ENCODE results near the gene PREX1. TPM values are rescaled to one million over a fixed set of nuclear protein-coding genes. Genes with fewer than 3 reads are reported as not detected.

PREX1 gene
- total RNA-seq, 1 donor = 57.4 TPM

DNA sequence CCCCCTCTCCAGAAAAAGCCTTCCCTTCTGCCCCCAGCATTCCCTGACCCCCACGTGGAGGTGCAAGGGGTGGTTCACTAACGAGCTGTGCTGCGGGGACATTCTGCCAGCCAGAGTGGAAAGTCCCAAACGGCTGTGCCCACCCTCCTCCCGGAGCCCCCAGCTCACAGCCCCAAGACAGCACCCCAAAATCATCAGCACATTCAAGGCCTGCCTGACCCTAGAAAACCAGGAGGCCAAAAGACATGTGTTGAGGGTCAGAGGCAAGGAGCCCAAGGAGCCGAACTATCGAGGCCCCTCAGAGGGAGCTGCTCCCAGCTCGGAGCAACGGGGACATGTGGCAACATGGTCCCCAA is 197.9 kb downstream of the PREX1 start:
- no peak for DNase-seq (ENCODE audit: low read depth)
- no peak overlapping the region for H3K4me3 ChIP-seq (ENCODE audit: low read depth, low read length)
- TF ChIP-seq, protein P1, sequence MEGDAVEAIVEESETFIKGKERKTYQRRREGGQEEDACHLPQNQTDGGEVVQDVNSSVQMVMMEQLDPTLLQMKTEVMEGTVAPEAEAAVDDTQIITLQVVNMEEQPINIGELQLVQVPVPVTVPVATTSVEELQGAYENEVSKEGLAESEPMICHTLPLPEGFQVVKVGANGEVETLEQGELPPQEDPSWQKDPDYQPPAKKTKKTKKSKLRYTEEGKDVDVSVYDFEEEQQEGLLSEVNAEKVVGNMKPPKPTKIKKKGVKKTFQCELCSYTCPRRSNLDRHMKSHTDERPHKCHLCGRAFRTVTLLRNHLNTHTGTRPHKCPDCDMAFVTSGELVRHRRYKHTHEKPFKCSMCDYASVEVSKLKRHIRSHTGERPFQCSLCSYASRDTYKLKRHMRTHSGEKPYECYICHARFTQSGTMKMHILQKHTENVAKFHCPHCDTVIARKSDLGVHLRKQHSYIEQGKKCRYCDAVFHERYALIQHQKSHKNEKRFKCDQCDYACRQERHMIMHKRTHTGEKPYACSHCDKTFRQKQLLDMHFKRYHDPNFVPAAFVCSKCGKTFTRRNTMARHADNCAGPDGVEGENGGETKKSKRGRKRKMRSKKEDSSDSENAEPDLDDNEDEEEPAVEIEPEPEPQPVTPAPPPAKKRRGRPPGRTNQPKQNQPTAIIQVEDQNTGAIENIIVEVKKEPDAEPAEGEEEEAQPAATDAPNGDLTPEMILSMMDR (IDR thresholded peaks at IDR 0.05; ENCODE audit: insufficient read depth, low read depth, low read length) = no peak

DNA sequence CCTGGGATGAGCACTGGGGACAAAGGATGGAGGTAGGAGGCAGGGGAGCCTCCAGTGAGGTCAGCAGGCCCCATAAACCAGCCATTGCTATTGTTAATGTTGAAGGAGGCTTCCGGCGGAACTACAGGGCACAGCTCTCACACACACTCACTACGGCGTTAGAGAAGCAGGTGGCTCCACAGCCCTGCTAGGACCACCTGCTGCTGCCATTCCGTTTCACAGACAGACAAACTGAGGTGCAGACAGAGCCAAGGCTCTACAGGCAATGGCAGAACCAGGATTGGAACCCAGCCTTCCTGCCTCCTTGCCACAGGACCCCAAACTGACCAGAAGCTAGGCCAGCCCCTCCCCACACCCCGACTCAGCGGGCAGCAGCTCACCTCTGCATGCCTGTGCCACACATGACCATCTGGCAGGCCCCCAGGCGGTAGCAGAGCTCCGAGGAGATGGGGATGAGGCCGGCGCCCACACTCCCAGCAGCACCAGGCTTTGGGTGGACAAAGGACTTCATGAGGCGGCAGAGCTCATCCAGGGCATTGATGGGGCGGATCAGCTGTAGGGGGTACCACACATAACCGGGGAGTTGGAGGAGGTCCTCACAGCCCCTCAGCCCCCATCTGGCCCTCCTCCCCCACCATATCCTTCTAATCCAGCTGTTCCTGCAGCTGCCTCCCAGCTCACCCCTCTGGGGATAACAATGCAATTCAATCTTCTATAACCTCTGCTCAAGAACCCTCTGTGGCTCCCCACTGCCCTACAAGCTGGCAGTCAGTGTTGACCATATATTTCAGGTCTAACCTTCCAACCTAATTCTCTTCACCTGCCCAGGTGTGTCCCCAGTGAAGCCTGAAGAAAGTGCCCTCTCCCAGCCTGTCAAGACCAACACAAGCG is 198.5 kb downstream of the PREX1 start:
- DNase-seq (ENCODE audit: low read depth) = no peak
- no peak overlapping the region for H3K4me3 ChIP-seq (ENCODE audit: low read depth, low read length)
- TF ChIP-seq, protein P1 (IDR thresholded peaks at IDR 0.05; ENCODE audit: insufficient read depth, low read depth, low read length) = no peak

DNA sequence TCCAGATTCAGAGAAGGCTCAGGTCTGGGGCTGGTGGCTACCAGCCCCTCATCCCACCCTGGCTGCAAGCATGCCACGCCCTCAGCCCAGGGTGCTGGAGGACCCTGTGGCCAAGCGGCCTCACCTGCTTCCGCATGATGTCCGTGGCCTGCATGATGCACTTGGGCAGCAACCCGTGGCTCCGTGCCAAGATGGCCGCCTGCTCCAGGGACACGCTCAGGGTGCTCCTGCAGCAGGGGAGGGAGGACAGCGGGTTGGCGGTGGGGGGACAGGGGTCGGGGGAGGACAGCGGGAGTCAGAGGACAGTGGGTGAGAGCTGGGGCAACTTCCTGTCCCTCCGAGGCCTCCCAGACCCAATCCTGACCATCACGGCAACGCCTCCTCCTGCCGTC is 200.1 kb downstream of the PREX1 start:
- DNase-seq (ENCODE audit: low read depth) = no peak
- H3K4me3 ChIP-seq (ENCODE audit: low read depth, low read length) = no peak overlapping the region

DNA sequence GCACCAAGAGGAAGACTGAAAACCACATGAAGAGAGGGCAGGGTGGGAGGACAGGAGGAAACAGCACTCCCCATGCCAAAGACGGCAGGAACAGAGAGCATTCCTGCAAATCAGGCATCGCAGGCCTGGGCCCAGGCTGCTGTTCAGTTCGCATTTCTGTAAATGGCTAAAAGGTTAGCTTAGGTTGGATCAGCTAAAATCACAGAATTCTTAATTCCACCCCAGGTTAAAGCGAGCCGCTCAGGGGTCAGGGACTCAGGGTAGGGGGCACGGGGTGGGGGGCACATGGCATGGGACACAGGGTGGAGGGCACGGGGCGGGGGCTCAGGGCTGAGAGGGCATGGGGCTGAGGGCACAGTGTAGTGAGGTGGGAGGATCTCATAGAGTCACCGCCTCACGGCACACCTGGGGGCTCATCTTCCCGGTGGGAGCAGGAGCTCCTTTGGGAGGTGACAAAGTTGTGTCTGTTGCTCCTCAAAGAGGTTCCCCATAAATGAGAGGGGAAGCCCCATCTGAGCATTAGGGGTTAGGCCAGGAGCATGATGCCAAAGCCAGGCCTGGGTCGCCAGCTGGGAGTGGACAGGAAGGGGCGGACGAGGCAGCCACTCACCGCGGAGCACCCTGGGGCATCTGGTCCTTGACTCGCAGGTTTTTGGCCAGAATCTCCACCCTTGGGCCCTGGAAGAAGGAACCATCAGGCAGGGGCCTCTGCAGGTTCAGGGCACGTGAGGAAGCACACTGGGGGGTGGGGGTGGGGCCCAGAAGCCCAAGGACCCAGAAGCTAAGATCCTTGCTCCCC is 200.7 kb downstream of the PREX1 start:
- no peak overlapping the region for H3K4me3 ChIP-seq (ENCODE audit: low read depth, low read length)
- TF ChIP-seq, protein P1 (IDR thresholded peaks at IDR 0.05; ENCODE audit: insufficient read depth, low read depth, low read length) = no peak
- DNase-seq (ENCODE audit: low read depth) = no peak

More for the DNA sequence above, 200.1 kb downstream of the PREX1 start:
- TF ChIP-seq, protein P1 (IDR thresholded peaks at IDR 0.05; ENCODE audit: insufficient read depth, low read depth, low read length) = no peak

DNA sequence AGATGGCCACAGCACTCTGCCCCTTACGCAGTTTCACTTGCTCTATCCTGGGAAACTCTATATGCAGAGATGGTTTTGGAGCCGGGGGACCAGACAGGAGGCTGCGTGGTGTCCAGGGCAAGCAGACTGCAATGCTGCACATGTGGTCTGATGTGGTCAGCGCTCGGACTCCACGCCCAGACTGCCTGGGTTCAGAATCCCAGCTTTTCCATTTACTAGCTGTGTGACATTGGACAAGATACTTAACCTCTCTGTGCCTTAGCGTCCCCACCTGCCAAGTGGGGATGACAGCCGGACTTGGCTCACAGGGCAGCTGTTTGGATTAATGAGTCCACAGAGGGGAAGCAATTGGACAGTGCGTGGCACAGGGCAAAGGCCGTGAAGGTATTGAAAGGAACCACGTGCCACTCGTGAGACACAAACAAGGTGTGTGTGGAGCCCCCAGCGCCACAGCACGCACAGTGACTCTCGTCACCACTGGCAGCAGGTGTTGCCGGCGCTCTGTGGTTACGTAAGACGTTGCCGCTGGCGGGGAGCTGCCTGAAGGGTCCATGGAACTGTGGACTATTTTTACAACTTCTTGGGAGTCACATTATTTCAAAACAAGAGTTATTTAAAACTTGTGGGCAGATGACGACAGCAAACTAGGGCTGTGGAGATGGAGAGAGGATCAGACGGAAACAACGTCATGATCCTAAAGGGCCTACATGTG is 201.4 kb downstream of the PREX1 start:
- TF ChIP-seq, protein P1 (IDR thresholded peaks at IDR 0.05; ENCODE audit: insufficient read depth, low read depth, low read length) = no peak
- peak; percentile 84 for DNase-seq (ENCODE audit: low read depth)
- H3K4me3 ChIP-seq (ENCODE audit: low read depth, low read length) = no peak overlapping the region

DNA sequence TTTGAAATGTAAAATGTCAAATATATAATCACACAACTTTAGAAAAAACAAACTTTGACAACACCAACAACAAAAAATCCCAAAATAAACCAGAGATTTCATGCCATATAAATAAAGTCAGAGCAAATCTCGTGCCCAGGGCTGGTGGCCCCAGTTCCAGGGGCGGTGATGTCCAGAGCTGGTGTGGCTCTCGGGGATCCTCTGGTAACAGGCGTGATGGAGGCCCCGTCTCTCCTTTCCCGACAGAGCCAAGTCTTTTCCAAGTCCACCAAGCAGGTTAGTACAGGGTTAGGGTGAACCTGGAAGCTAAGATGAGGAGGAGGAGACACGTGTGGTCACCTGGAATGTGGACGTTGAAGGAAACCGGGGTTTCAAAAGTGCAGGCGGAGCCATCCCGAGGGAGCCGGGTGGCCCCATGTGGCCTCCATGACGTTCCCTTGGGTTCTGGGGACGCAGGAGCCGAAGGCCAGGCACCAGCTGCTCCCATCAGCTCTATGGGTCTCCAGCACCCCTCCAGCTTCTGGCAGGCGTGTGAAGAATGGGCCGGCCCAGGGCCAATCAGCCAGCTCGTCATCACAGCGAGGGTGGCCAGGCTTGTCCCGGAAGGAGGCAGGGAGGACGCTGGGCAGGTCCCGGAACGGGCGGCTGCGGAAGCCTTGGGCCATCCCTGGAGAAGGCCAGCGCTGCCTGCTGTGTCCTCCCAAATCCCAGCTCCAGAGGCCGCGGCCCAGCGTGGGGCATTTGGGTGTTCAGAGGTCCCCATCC is 202.5 kb downstream of the PREX1 start:
- TF ChIP-seq, protein P1 (IDR thresholded peaks at IDR 0.05; ENCODE audit: insufficient read depth, low read depth, low read length) = no peak
- H3K4me3 ChIP-seq (ENCODE audit: low read depth, low read length) = no peak overlapping the region
- DNase-seq (ENCODE audit: low read depth) = no peak
